GM21367 (cell line): Measurements from ENCODE around the gene RAB28.

Experiments
- ATAC-seq: cut with Tn5 transposase; IDR thresholded peaks from one replicate; pipeline ENCODE4 v1.9.1; 2021; ENCODE audit not compliant: unreplicated experiment

Gene RAB28

DNA sequence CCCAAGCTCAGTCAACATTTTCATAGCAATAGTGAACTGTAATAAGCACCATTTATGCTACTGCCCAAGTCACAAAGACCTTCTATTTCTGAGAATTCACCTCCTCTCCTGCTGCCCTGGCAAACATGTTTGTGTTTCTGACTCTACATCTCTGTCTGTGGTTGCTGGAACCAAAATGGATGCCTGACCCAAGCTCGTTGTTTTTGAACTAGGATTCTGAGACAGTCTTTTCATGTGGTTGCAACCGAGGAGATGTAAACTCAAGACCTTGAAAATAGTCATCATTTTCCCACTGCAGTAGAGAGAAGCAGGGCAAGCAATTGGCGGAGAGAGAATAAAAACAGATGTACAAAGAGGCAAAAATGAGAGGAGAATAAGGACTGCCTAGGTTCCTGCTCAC is 160.2 kb downstream of the RAB28 start:
- ATAC-seq = no peak

DNA sequence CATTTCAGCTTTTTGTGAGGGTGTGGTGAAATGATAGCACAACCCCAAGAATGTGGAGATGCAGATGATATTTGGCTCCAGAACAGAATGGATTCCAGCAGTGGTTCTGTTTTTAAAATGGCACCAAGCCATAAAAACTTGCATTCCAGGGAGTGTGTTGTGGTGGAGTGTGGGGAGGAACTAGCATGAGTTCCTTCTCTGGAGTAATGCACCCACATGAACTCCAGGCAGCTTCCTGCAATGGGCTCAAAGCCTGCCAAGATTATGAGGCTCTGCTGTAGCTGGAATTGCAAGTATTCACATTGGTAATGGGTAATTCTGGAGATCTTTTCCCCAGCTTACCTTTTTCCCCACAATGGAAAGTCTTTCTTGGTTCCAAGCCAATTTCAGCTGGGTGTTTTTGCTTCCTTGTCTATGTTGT is 161.4 kb downstream of the RAB28 start:
- no peak for ATAC-seq
